ENCODE measurements around the gene MAD1L1. TPM values are rescaled to one million over a fixed set of nuclear protein-coding genes. Genes with fewer than 3 reads are reported as not detected.

Gene MAD1L1
- total and polyA plus RNA-seq, 4 donors = 12.8 to 20.7 (median 16.5) TPM

GRCh38 chr7:1924258-1924817 lies 308.4 kb downstream of the MAD1L1 start:
- no peaks in the 10 kb centered on the region for H3K36me3 ChIP-seq (ENCODE audit: control insufficient read depth in 4 of 4, insufficient read depth in 3 of 4, low read depth in 1 of 4, low read length in 3 of 4)
- 82% methylated on average over 10 of the region's 10 CpGs for WGBS
- H3K27me3 ChIP-seq (ENCODE audit: control insufficient read depth in 4 of 4, insufficient read depth in 4 of 4, low read length in 3 of 4) = no peaks in the 10 kb centered on the region
- peak overlapping the region in 1 of 2 donors; percentile 5 for H3K9ac ChIP-seq (ENCODE audit: low read depth in 1 of 2, low read length in 2 of 2)
- TF ChIP-seq FOXA2 (IDR thresholded peaks at IDR 0.05) = no peak
- TF ChIP-seq HNF4G (IDR thresholded peaks at IDR 0.05) = no peak
- no peak for TF ChIP-seq SP1 (IDR thresholded peaks at IDR 0.05)
- no peak for TF ChIP-seq EGR1 (IDR thresholded peaks at IDR 0.05; ENCODE audit: low read depth in 2 of 2)
- no peak for TF ChIP-seq YY1 (IDR thresholded peaks at IDR 0.05)
- no peak for TF ChIP-seq REST (IDR thresholded peaks at IDR 0.05)
- no peak for TF ChIP-seq NR2F2 (IDR thresholded peaks at IDR 0.05)
- TF ChIP-seq RAD21 (IDR thresholded peaks at IDR 0.05) = no peak
- TF ChIP-seq GABPA (IDR thresholded peaks at IDR 0.05 in 1 of 2, conservative IDR thresholded peaks at IDR 0.05 in 1 of 2) = no peak
- TF ChIP-seq MAX (IDR thresholded peaks at IDR 0.05) = no peak
- TF ChIP-seq HNF4A (conservative IDR thresholded peaks at IDR 0.05) = no peak
- no peak for TF ChIP-seq JUND (IDR thresholded peaks at IDR 0.05)
- no peak for TF ChIP-seq RXRA (IDR thresholded peaks at IDR 0.05)
- peaks cover 23 to 69% (median 49%) of the 10 kb centered on the region in 4 donors for H3K4me1 ChIP-seq (ENCODE audit: control insufficient read depth in 4 of 4, insufficient read depth in 4 of 4, low read length in 3 of 4)
- no peak overlapping the region for H3K4me3 ChIP-seq (ENCODE audit: low read depth in 1 of 3, low read length in 3 of 3)
- DNase-seq (ENCODE audit: low spot score) = no peak
- peak overlapping the region in 1 of 2 donors; percentile 95 for H3K27ac ChIP-seq (ENCODE audit: low read depth in 1 of 2, low read length in 2 of 2)
- no peaks in the 10 kb centered on the region for H3K9me3 ChIP-seq (ENCODE audit: control insufficient read depth in 4 of 4, low read length in 3 of 4)

GRCh38 chr7:1923409-1924257 lies 309.1 kb downstream of the MAD1L1 start:
- no peaks in the 10 kb centered on the region for H3K9me3 ChIP-seq (ENCODE audit: control insufficient read depth in 4 of 4, low read length in 3 of 4)
- H3K36me3 ChIP-seq (ENCODE audit: control insufficient read depth in 4 of 4, insufficient read depth in 3 of 4, low read depth in 1 of 4, low read length in 3 of 4) = no peaks in the 10 kb centered on the region
- WGBS = 57% methylated on average over 30 of the region's 30 CpGs
- no peaks in the 10 kb centered on the region for H3K27me3 ChIP-seq (ENCODE audit: control insufficient read depth in 4 of 4, insufficient read depth in 4 of 4, low read length in 3 of 4)
- H3K4me1 ChIP-seq (ENCODE audit: control insufficient read depth in 4 of 4, insufficient read depth in 4 of 4, low read length in 3 of 4) = peaks cover 22 to 72% (median 53%) of the 10 kb centered on the region in 4 donors
- DNase-seq (ENCODE audit: low spot score) = no peak
- peak overlapping the region; percentile 91 to 95 for H3K27ac ChIP-seq (ENCODE audit: low read depth in 1 of 2, low read length in 2 of 2)
- H3K4me3 ChIP-seq (ENCODE audit: low read depth in 1 of 3, low read length in 3 of 3) = peak overlapping the region in 1 of 3 donors; percentile 16
- H3K9ac ChIP-seq (ENCODE audit: low read depth in 1 of 2, low read length in 2 of 2) = peak overlapping the region in 1 of 2 donors; percentile 5
- TF ChIP-seq HNF4G (IDR thresholded peaks at IDR 0.05) (peak; percentile 95), FOXA2 (IDR thresholded peaks at IDR 0.05) (no peak), CTCF (IDR thresholded peaks at IDR 0.05; ENCODE audit: low read depth, low read length, missing input control) (no peak), RAD21 (IDR thresholded peaks at IDR 0.05) (peak; percentile 51 to 58), MAX (IDR thresholded peaks at IDR 0.05) (peak; percentile 94), JUND (IDR thresholded peaks at IDR 0.05) (peak in 1 of 2 donors; percentile 27), ZBTB33 (IDR thresholded peaks at IDR 0.05) (peak; percentile 87), REST (IDR thresholded peaks at IDR 0.05) (peak; percentile 37), SP1 (IDR thresholded peaks at IDR 0.05) (peak; percentile 90), FOXA1 (IDR thresholded peaks at IDR 0.05) (peak; percentile 45), ATF3 (IDR thresholded peaks at IDR 0.05) (no peak), RXRA (IDR thresholded peaks at IDR 0.05) (peak; percentile 98 to 99), TAF1 (conservative IDR thresholded peaks at IDR 0.05) (no peak), YY1 (IDR thresholded peaks at IDR 0.05) (peak; percentile 80)
